NCI-H748 (cell line): ENCODE data around the gene APOA4.
A peak's percentile ranks its signal among the peaks of the same experiment; 100 is the strongest.
"Not testable (repeated sequence)": the region's sequence is repeated elsewhere in the genome, so short reads cannot be mapped to it uniquely, and the experiment has no call there.

ENCODE experiments used
- DNase-seq: peaks from one replicate; lab custom pipeline; 2025; ENCODE audit not compliant: unreplicated experiment; lab: John Stamatoyannopoulos, UW

The APOA4 gene

GRCh38 chr11:116807601-116808261 lies 15.4 kb downstream of the APOA4 start:
- DNase-seq = no peak

- DNase-seq = no peak
Observed at GRCh38 chr11:116804001-116804400, 19.1 kb downstream of the APOA4 start.

DNA sequence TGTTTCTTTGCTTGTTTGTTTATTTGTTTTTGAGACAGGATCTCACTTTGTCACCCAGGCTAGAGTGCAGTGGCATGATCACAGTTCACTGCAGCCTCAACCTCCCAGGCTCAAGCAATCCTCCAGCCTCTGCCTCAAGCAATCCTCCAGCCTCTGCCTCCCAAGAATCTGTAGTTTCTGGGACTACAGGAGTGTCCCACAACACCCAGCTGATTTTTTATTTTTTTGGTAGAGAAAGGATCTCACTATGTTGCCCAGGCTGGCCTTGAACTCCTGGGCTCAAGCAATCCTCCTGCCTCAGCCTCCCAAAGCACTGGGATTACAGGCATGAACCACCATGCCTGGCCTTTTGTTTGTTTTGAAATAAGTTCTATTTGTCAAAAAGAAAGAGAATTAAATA lies 21.4 kb downstream of the APOA4 start:
- DNase-seq = not testable (repeated sequence)

- no peak for DNase-seq
Observed at GRCh38 chr11:116800610-116801009, 22.5 kb downstream of the APOA4 start.

DNA sequence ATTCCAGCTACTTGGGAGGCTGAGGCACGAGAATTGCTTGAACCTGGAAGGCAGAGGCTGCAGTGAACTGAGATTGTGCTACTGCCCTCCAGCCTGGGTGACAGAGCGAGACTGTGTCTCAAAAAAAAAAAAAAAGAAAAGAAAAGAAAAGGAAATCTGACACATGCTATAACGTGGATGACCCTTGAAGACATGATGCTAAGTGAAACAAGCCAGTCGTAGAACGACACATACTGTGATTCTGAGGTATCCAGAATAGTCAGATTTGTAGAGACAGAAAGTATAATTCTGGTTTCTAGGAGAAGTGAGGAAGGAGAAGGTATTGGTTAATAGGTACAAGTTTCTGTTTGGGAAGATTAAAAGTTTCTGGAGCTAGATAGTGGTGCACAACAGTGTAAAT lies 24.7 kb downstream of the APOA4 start:
- no peak for DNase-seq

GRCh38 chr11:116797816-116798215 lies 25.3 kb downstream of the APOA4 start:
- DNase-seq = no peak

- DNase-seq = no peak
Observed at GRCh38 chr11:116796548-116796947, 26.6 kb downstream of the APOA4 start.

GRCh38 chr11:116794851-116795250 lies 28.3 kb downstream of the APOA4 start:
- DNase-seq = no peak

- DNase-seq = no peak
Observed at GRCh38 chr11:116793772-116794097, 29.4 kb downstream of the APOA4 start.

GRCh38 chr11:116792869-116793771 lies 30.0 kb downstream of the APOA4 start:
- DNase-seq = no peak

- no peak for DNase-seq
Observed at GRCh38 chr11:116792144-116792868, 30.8 kb downstream of the APOA4 start.

GRCh38 chr11:116791813-116792143 lies 31.3 kb downstream of the APOA4 start, which contains the start of gene APOA5:
Gene APOA5 (minus strand): TSS chr11:116791879. CDS start chr11:116791860, 19 bp downstream.
- no peak for DNase-seq

DNA sequence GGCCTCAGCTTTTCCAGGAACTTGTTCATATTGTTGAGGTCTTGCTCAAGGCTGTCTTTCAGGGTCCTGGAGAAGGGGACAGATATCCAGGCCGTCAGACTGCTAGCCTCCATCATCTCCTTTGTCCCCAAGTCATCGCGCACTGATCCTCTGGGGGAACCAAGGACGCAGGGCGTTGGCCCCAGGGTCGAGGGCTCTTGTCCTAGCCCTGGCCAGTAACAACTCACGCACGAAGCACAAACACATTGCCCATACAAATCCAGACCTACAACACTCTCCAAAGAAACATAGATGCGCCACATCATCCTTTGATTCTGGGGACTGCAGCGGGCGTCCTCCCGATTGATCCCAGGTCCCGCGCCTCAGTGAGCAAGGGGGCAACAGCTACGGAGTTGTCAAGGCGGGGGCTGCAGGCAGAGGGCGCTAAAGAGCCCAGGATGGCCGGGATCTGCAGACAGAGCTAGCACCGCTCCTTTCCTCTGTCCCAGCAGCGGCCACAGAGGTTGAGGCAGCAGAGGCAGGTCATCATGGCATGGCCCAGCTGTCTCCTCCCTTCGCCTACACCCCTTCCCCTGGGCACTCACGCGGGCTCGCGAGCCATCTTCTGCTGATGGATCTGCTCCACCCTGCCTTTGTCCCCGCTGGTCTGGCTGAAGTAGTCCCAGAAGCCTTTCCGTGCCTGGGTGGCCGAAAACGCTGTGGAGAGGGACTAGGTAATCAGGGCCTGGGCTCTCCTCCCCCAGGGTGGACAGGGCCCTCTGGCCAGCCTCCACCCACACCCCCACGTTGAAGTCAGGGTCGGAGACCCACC lies 31.9 kb downstream of the APOA4 start:
- peak; percentile 65 for DNase-seq

DNA sequence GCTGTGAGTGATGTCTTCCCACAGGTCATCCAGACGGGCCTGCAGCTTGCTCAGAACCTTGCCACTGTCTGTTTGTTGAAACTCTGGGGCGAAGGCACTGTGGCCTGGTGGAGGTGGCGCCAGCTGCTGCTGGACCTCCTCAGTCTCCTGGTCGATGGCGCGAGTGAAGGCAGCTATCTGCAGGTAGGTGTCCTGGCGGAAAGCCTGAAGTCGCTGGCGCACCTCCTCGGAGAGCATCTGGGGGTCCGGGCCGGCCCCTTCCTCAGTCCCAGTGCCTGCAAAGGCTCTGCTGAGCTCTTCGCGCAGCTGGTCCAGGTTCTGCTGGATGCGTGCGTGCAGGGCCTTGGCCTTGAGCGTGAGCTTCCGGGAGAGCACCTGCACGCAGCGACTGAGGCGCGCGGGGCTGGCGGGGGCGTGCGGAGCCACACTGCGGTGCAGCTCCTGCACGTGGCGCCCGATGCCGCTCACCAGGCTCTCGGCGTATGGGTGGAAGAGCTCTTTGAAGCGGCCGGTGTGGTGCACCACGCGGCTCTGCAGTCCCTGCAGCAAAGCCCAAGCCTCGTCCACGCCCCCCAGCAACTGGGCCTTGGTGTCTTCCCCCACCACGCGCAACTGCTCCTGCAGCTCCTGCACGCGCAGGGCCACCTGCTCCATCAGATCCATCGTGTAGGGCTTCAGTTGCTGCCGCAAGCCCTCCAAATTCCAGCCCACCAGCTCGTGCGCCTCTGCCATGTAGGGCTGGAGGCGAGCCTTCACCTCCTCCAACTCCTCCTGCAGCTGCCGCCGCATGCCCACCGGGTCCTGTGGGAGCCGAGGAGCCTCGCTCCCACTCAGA lies 32.7 kb downstream of the APOA4 start:
- DNase-seq = no peak

- no peak for DNase-seq
Observed at GRCh38 chr11:116788975-116789374, 34.1 kb downstream of the APOA4 start.

GRCh38 chr11:116788534-116788933 lies 34.6 kb downstream of the APOA4 start:
- DNase-seq = no peak

DNA sequence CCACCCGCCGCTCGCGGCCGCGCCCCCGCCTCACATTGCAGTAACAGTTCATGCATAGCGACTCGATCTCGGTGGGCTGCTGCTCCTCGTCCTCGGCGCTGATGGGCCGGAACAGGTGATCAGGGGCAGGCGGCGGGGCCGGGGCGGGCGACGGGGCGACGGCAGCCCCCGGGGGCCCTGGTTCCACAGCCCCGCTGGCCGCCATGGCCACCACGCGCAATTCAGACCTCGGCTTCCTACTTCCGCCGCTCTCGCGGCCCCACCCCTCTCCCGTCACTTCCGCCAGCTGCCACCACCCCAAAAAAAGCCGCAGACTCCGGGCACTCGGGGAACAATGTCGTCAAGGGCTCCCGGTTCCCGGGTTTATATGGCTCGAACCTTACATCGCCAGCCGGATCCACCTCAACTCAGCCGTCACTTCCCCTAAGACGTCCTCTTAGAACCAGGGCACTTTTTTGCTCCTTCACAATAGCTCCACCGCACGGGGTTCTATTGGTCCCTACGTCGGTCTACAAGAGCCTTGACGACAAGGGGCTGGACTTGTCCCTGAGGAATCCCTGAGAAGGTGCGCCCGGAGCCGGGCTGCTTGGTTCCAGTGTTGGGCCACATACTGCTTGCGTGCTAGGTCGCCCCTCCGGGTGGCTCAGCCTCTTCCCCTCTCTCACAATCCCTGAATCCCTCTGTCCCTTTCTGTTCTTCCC lies 35.2 kb downstream of the APOA4 start, which contains the start of gene ZPR1:
TSS of gene ZPR1 (minus strand) at position 238 of the 701 bp plus-strand sequence. CDS start at position 205, 33 bp downstream.
- peak; percentile 65 for DNase-seq

DNA sequence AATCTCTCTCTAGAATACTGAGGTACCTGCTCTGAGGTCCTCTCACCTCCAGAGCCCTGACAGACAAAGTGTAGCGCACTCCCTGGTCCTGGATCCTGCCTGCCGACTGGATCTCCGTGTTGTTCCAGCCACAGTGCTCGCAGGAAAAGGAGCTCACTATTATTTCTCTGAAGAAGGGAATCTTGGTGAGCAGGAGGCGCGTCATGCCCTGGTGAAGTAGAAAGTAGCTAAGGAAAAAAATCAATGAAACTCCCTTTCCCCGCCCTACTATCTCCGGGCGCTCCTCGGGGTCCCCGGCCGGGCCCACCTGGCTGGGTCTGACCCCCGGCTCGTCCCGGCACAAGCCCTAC lies 35.7 kb downstream of the APOA4 start:
- no peak for DNase-seq

DNA sequence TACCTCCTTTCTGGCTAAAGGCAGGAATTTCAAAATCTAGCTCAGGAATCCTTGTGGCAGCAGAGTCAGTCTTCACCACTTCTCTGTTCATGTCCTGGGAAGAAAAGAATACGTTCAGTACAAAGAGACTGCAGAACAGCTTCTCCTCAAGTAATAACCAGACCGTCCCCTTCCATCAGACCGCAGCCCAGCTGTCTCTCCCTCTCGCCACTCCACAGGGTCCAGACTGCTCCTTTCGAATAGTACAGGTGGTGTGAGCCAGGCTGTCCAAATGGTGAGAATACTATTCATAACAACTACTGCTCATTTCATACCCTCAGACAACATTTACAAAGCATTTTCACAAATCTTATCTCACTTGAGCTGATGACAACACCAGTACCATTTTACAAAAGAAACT lies 36.1 kb downstream of the APOA4 start:
- DNase-seq = no peak
